GM06990 (cell line): ENCODE measurements around the gene EFNA4.

Experiments used
- DNase-seq: peaks from one replicate; pipeline ENCODE4 v3.0.0-alpha.2; 2011; ENCODE audit not compliant: insufficient read length; ENCODE audit errors: extremely low read depth
- H3K27me3 ChIP-seq: replicated peaks from 2 replicates; pipeline ENCODE4 v1.6.0; 2011; ENCODE audit warnings: low read length; ENCODE audit not compliant: control insufficient read depth, insufficient read depth
- H3K36me3 ChIP-seq: 2 replicates; pipeline ENCODE4 v1.5.1; 2011; ENCODE audit warnings: low read length; ENCODE audit not compliant: control insufficient read depth, insufficient read depth
- H3K4me3 ChIP-seq: replicated peaks from 2 replicates; pipeline ENCODE4 v1.5.1; 2011; ENCODE audit warnings: low read depth, mild to moderate bottlenecking, control low read depth, low read length
- TF ChIP-seq, protein P1 (sequence below): IDR thresholded peaks from 2 replicates; pipeline ENCODE4 v1.5.1; 2011; ENCODE audit warnings: low read length, control low read depth, mild to moderate bottlenecking, inconsistent platforms; ENCODE audit not compliant: insufficient read depth, poor library complexity, severe bottlenecking

EFNA4 gene

DNA sequence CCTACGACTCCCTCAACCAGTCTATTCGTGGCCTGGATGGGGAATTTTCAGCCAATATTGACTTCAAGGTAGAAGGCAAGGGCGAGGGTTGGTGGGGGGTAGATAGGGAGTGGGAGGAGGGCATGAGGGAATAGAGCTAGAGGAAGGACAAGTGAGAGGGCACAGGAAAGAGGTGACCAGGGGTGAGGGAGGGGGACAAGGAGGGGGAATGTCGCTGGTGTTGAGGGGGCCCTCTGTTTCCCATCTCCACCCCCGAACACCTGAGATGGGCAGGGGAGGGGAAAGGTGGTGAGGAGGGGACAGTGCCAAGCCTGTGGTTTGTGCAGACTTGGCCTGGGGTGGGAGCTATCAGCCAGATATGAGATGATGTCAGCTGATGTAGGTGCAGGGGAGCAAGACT is 20.8 kb upstream of the EFNA4 start:
- no peaks in the 10 kb centered on the region; the same call in none of the 2 replicates for H3K27me3 ChIP-seq
- no peaks in the 10 kb centered on the region for H3K36me3 ChIP-seq
- no peak for DNase-seq
- H3K4me3 ChIP-seq = no peak overlapping the region
- TF ChIP-seq, protein P1, sequence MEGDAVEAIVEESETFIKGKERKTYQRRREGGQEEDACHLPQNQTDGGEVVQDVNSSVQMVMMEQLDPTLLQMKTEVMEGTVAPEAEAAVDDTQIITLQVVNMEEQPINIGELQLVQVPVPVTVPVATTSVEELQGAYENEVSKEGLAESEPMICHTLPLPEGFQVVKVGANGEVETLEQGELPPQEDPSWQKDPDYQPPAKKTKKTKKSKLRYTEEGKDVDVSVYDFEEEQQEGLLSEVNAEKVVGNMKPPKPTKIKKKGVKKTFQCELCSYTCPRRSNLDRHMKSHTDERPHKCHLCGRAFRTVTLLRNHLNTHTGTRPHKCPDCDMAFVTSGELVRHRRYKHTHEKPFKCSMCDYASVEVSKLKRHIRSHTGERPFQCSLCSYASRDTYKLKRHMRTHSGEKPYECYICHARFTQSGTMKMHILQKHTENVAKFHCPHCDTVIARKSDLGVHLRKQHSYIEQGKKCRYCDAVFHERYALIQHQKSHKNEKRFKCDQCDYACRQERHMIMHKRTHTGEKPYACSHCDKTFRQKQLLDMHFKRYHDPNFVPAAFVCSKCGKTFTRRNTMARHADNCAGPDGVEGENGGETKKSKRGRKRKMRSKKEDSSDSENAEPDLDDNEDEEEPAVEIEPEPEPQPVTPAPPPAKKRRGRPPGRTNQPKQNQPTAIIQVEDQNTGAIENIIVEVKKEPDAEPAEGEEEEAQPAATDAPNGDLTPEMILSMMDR = no peak

DNA sequence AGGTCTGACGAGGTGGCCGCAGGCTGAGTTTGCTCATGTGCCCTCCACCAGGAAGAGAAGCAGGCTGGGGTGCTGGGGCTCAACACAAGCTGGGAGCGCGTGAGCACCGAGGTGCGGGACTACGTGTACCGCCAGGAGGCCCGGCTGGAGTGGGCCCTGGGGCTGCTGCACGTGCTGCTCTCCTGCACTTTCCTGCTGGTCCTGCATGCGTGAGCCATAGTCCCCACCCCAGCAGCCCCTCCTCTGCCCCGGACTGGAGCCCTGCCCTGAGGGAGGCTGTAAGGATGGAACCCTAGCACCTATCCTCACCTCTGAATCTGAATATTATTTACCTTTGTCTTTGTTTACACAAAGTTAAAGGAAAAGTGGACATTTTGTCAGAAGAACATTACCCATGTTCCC is 20.2 kb upstream of the EFNA4 start:
- DNase-seq = no peak
- TF ChIP-seq, protein P1 = no peak
- no peaks in the 10 kb centered on the region; the same call in none of the 2 replicates for H3K27me3 ChIP-seq
- H3K4me3 ChIP-seq = no peak overlapping the region
- H3K36me3 ChIP-seq = no peaks in the 10 kb centered on the region

DNA sequence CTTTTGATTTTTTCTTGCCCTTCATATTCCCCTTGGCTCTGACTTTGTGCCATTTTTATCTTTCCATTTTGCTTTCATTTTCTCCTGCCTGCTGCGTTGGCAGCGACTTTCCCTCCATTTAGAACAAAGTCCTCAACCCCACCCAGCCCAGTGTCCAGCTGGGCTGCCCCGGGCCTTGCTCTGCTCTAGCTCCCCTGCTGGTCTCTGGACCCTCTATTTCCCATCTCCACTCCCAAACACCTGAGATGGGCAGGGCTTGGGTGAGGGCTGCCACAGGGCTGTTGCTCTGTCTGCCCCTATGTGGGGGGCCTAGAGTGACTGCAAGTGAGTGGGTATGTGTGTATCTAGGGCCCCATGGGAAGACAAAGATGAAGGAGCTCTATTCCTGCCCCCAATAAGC is 19.7 kb upstream of the EFNA4 start:
- no peaks in the 10 kb centered on the region for H3K36me3 ChIP-seq
- H3K4me3 ChIP-seq = no peak overlapping the region
- H3K27me3 ChIP-seq = no peaks in the 10 kb centered on the region; the same call in 1 of the 2 replicates
- TF ChIP-seq, protein P1 = no peak
- no peak for DNase-seq

DNA sequence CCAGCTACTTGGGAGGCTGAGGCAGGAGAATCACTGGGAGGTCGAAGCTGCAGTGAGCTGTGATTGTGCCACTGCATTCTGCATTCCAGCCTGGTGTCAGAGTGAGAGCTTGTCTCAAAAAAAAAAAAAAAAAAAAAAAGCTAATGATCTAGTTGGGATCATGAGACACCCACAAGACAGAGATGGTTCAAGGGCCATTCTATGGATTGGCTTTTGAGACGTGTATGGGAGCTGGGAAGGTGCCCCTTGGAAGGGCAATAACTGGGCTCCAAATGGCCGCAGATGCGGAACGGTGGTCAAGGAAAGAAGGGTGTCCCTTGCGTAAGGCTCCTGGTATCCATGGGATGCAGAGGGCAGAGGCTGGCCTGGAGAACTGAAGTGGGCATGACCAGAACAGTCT is 19.2 kb upstream of the EFNA4 start:
- H3K36me3 ChIP-seq = no peaks in the 10 kb centered on the region
- DNase-seq = no peak
- H3K27me3 ChIP-seq = no peaks in the 10 kb centered on the region
- no peak overlapping the region for H3K4me3 ChIP-seq
- TF ChIP-seq, protein P1 = no peak

DNA sequence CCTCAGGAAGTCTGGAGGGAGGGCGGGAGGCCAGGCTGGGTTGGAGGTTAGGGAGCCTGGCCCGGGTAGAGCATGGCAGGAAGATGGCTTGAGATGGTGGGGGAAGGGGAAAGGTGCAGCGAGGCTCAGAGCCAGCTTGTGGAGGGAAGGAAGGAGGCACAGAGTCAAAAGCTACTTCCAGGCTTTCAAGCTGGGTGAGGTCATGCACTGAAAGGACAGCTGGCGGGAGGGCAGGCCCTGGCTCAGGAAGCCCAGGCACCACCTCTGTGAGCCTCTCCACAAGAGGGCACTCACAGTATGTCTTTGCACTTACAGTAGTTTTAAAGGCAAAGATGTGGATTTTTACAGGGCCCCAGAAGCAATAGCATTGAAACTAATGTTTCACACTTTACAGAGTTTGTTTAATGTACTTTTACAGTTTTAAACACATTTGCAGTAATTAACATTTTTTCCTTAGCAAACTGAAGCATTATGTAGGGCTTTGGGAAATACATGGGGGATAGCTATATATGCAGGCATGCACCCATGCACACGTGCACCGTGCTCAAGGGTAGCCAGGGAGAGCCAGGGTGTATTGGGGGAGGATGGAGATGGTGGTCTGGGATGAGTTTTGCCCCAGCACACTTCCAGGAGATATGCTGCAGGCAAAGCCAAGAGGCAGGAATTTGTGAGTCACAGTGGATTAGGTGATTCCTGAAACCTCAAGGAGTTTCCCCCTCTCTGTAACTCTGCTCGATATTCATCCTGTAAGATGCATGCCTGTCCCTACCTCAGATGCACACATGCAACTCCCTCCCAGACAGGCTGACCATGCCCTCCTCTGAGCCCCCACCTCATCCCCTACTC is 18.5 kb upstream of the EFNA4 start:
- Histone ChIP-seq H3K27me3 (no peaks in the 10 kb centered on the region), H3K36me3 (no peaks in the 10 kb centered on the region), H3K4me3 (no peak overlapping the region)
- TF ChIP-seq, protein P1 = peak; percentile 81
- DNase-seq = peak; percentile 49
